Neural cell (in vitro differentiated cells): Measurements from ENCODE around the gene RSF1.

ENCODE experiments used
- CTCF ChIP-seq: fragments of 450-650 bp; IDR thresholded peaks from 2 replicates; pipeline ENCODE4 v1.5.1; 2014; ENCODE audit warnings: antibody characterized with exemption, mild to moderate bottlenecking, moderate library complexity; ENCODE audit not compliant: poor library complexity, severe bottlenecking
- EZH2 ChIP-seq: fragments of 200-600, 300-800 bp; shearing (Covaris generic), sonication (generic); IDR thresholded peaks from 2 replicates; pipeline ENCODE4 v1.6.1; 2014; ENCODE audit warnings: antibody characterized with exemption, low read length, borderline replicate concordance, mild to moderate bottlenecking; ENCODE audit not compliant: insufficient read depth, poor library complexity, severe bottlenecking
- RAD21 ChIP-seq: fragments of 450-650 bp; conservative IDR thresholded peaks from 2 replicates; pipeline ENCODE4 v1.6.1; 2014; ENCODE audit warnings: antibody characterized with exemption, mild to moderate bottlenecking, moderate library complexity
- TAF1 ChIP-seq: IDR thresholded peaks from 2 replicates; pipeline ENCODE4 v1.6.1; 2012; ENCODE audit warnings: low read depth

DNA sequence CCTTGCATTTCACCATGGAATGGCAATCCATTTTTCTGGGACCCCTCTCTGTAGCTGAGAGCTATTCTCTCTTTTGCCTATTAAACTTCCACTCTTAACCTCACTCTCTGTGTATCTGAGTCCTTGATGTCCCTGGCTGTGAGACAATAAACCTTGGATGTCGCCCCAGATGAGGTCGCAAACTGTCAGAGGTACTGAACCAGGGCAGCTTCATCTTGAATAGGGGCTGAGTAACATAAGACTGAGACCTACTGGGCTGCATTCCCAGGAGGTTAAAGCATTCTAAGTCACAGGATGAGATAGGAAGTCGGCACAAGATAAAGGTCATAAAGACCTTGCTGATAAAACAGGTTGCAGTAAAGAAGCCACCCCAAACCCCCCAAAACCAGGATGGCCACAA is 68.0 kb downstream of the RSF1 start:
- TF ChIP-seq CTCF (no peak), EZH2 (no peak), TAF1 (no peak), RAD21 (no peak)
